ENCODE data around the gene FRMPD4. TPM values are rescaled to one million over a fixed set of nuclear protein-coding genes. Genes with fewer than 3 reads are reported as not detected.

Gene FRMPD4
- total and polyA plus RNA-seq, 2 donors (not counting 3 experiments of a cell fraction or from before 2014, with no cell fraction given), result not detected

DNA sequence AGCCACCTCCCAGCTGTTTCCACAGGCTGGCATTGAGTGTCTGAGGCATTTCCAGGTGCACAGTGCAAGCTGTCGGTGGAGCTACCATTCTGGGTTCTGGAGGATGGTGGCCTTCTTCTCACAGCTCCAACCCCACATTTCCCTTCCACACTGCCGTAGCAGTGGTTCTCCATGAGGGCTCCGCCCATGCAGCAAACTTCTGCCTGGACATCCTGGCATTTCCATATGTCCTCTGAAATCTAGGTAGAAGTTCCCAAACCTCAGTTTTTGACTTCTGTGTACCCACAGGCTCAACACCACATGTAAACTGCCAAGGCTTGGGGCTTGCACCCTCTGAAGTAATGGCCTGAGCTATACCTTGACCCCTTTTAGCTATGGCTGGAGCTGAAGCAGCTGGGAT lies 10.3 kb upstream of the FRMPD4 start:
- Histone ChIP-seq H4K20me1 (replicated peaks; ENCODE audit: control insufficient read depth, extremely low read depth, insufficient read depth, low read length) (no peaks in the 10 kb centered on the region), H3K36me3 (ENCODE audit: control insufficient read depth in 2 of 2, extremely low read depth in 1 of 2, insufficient read depth in 2 of 2, low read length in 2 of 2) (no peaks in the 10 kb centered on the region), H3K9me3 (replicated peaks; ENCODE audit: control insufficient read depth, insufficient read depth, low read length) (no peaks in the 10 kb centered on the region), H3K4me3 (replicated peaks in 1 of 3; ENCODE audit: insufficient read depth in 1 of 3, low read depth in 1 of 3, low read length in 3 of 3) (no peak overlapping the region), H3K9me1 (replicated peaks; ENCODE audit: control insufficient read depth, extremely low read depth, insufficient read depth, low read length) (no peaks in the 10 kb centered on the region), H3K27ac (ENCODE audit: insufficient read depth, low read depth, low read length) (no peak overlapping the region), H3K79me2 (ENCODE audit: control insufficient read depth, insufficient read depth, low read length) (no peaks in the 10 kb centered on the region), H3K4me2 (ENCODE audit: insufficient read depth, low read length) (no peak overlapping the region), H3K9ac (replicated peaks; ENCODE audit: extremely low read depth, insufficient read depth, low read length) (no peak overlapping the region), H2AFZ (ENCODE audit: low read depth, low read length) (no peak overlapping the region), H3K4me1 (ENCODE audit: control insufficient read depth, extremely low read depth, insufficient read depth, low read length) (no peaks in the 10 kb centered on the region), H3K27me3 (ENCODE audit: control insufficient read depth in 2 of 2, insufficient read depth in 2 of 2, low read length in 2 of 2) (no peaks in the 10 kb centered on the region)
- POLR2A ChIA-PET, result no interaction called here
- no peak for DNase-seq (ENCODE audit: low read depth, low spot score)
- CTCF ChIA-PET, result no interaction called here
- no TSS peak for BruUV-seq (replicated peaks)
- TF ChIP-seq POLR2A (IDR thresholded peaks at IDR 0.05; ENCODE audit: low read depth, low read length) (no peak), JUN (IDR thresholded peaks at IDR 0.05; ENCODE audit: borderline replicate concordance, insufficient read depth, insufficient read length, low read depth) (no peak), GATA2 (IDR thresholded peaks at IDR 0.05; ENCODE audit: insufficient read depth, insufficient read length, low read depth, low read length) (no peak), FOS (IDR thresholded peaks at IDR 0.05; ENCODE audit: borderline replicate concordance, insufficient read depth, low read length) (no peak), MYC (IDR thresholded peaks at IDR 0.05; ENCODE audit: low read depth, low read length) (no peak), POLR2AphosphoS5 (IDR thresholded peaks at IDR 0.05; ENCODE audit: insufficient read depth, low read depth, low read length) (no peak), CTCF (IDR thresholded peaks at IDR 0.05; ENCODE audit: extremely low read depth in 1 of 2, insufficient read depth in 1 of 2, low read depth in 1 of 2, low read length in 2 of 2) (no peak), EZH2 (IDR thresholded peaks at IDR 0.05; ENCODE audit: borderline replicate concordance, low read depth, low read length, severe bottlenecking) (no peak)
- TF ChIP-seq, protein P1, sequence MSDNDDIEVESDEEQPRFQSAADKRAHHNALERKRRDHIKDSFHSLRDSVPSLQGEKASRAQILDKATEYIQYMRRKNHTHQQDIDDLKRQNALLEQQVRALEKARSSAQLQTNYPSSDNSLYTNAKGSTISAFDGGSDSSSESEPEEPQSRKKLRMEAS (IDR thresholded peaks at IDR 0.05; ENCODE audit: insufficient read depth, insufficient read length), result no peak
- FAIRE-seq, result no peak
- dilution Hi-C loops (cut with MboI; ENCODE audit: extremely low pct_ligation_motif_present, low sequenced_read_pairs) (no loop called here), intact Hi-C loops (cut with micrococcal nuclease) (no loop called here)
